ENCODE measurements around the gene CHST8. TPM values are rescaled to one million over a fixed set of nuclear protein-coding genes. Genes with fewer than 3 reads are reported as not detected.
"Not testable (repeated sequence)": the region's sequence is repeated elsewhere in the genome, so short reads cannot be mapped to it uniquely, and the experiment has no call there.

Gene CHST8
- total RNA-seq, 1 experiment from 2014 or later: 2.3 TPM

- Histone ChIP-seq H3K4me3 (ENCODE audit: low read depth, low read length, poor library complexity, severe bottlenecking) (no peak overlapping the region), H3K27me3 (replicated peaks; ENCODE audit: insufficient read depth, low read depth, low read length, poor library complexity) (no peaks in the 10 kb centered on the region), H3K9me3 (ENCODE audit: low read depth, low read length, poor library complexity, severe bottlenecking) (no peaks in the 10 kb centered on the region), H3K4me1 (ENCODE audit: insufficient read depth, low read length, poor library complexity, severe bottlenecking) (peaks cover 5% of the 10 kb centered on the region), H3K27ac (ENCODE audit: low read depth, low read length, poor library complexity, severe bottlenecking) (no peak overlapping the region), H3K36me3 (ENCODE audit: insufficient read depth, low read length, poor library complexity, severe bottlenecking) (no peaks in the 10 kb centered on the region)
- intact Hi-C loops (cut with micrococcal nuclease; ENCODE audit: unreplicated experiment): no loop called here
- CTCF ChIA-PET: interaction anchor here (0.6 kb wide), 1 partner anchor 226 kb away, joined by 3 read pairs; no protein-coding TSS in a partner anchor
- peak; percentile 17 for DNase-seq (ENCODE audit: low spot score)
- no TSS peak for BruUV-seq (replicated peaks)
- POLR2A ChIA-PET (ENCODE audit: low non-redundant PET): interaction anchor here (0.6 kb wide), 1 partner anchor 442 kb away, joined by 4 read pairs; no protein-coding TSS in a partner anchor
- TF ChIP-seq EZH2 (IDR thresholded peaks at IDR 0.05; ENCODE audit: borderline replicate concordance, low read depth, low read length, poor library complexity, severe bottlenecking): no peak
- no peak for TF ChIP-seq CTCF (conservative IDR thresholded peaks at IDR 0.05; ENCODE audit: low read depth, low read length)
These were observed 193.9 kb downstream of the CHST8 start for GRCh38 chr19:33815380-33816340.

DNA sequence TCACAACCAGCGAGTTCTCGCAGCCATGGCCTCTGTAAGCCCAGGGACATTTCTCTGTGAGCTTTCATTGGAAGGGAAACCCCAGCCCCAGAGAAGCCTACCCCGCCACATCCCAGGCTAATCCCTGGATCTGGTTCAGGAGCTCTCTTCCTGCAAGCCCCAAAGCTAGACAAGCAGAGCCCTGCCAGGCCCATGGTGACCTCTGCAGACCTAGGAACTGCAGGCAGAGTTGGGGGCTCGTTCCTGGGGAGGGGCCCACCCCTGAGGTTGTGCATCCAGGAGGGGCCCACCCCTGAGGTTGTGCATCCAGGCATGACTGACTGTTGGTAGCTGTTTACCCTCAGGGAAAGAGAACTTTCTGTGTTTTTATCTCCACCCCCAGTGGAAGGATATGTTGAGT lies 196.7 kb downstream of the CHST8 start:
- Histone ChIP-seq H3K36me3 (ENCODE audit: insufficient read depth, low read length, poor library complexity, severe bottlenecking) (no peaks in the 10 kb centered on the region), H3K4me3 (ENCODE audit: low read depth, low read length, poor library complexity, severe bottlenecking) (no peak overlapping the region), H3K4me1 (ENCODE audit: insufficient read depth, low read length, poor library complexity, severe bottlenecking) (peaks cover 5% of the 10 kb centered on the region), H3K9me3 (ENCODE audit: low read depth, low read length, poor library complexity, severe bottlenecking) (no peaks in the 10 kb centered on the region), H3K27ac (ENCODE audit: low read depth, low read length, poor library complexity, severe bottlenecking) (no peak overlapping the region), H3K27me3 (replicated peaks; ENCODE audit: insufficient read depth, low read depth, low read length, poor library complexity) (no peaks in the 10 kb centered on the region)
- TF ChIP-seq CTCF (conservative IDR thresholded peaks at IDR 0.05; ENCODE audit: low read depth, low read length) (no peak), EZH2 (IDR thresholded peaks at IDR 0.05; ENCODE audit: borderline replicate concordance, low read depth, low read length, poor library complexity, severe bottlenecking) (no peak)
- ChIA-PET POLR2A (ENCODE audit: low non-redundant PET) (interaction anchor here (0.7 kb wide), 1 partner anchor 736 kb away, joined by 3 read pairs; no protein-coding TSS in a partner anchor), CTCF (no interaction called here)
- BruUV-seq (replicated peaks): no TSS peak
- no peak for DNase-seq (ENCODE audit: low spot score)
- intact Hi-C loops (cut with micrococcal nuclease; ENCODE audit: unreplicated experiment): no loop called here

GRCh38 chr19:33819078-33819477 lies 197.3 kb downstream of the CHST8 start:
- H3K27me3 ChIP-seq (replicated peaks; ENCODE audit: insufficient read depth, low read depth, low read length, poor library complexity); intact Hi-C loops (cut with micrococcal nuclease; ENCODE audit: unreplicated experiment); CTCF ChIA-PET; H3K9me3 ChIP-seq (ENCODE audit: low read depth, low read length, poor library complexity, severe bottlenecking); H3K36me3 ChIP-seq (ENCODE audit: insufficient read depth, low read length, poor library complexity, severe bottlenecking); H3K27ac ChIP-seq (ENCODE audit: low read depth, low read length, poor library complexity, severe bottlenecking); DNase-seq (ENCODE audit: low spot score); BruUV-seq (replicated peaks); H3K4me3 ChIP-seq (ENCODE audit: low read depth, low read length, poor library complexity, severe bottlenecking); H3K4me1 ChIP-seq (ENCODE audit: insufficient read depth, low read length, poor library complexity, severe bottlenecking): not testable (repeated sequence)
- POLR2A ChIA-PET (ENCODE audit: low non-redundant PET): interaction anchor here (0.7 kb wide), 1 partner anchor 737 kb away, joined by 3 read pairs; no protein-coding TSS in a partner anchor

Measured in A673 (cell line).